ENCODE measurements around the gene PRKD2. TPM values are rescaled to one million over a fixed set of nuclear protein-coding genes. Genes with fewer than 3 reads are reported as not detected.

PRKD2 gene
- total RNA-seq, 1 experiment from 2014 or later: 100 TPM

GRCh38 chr19:46725036-46725820, 8.3 kb upstream of the PRKD2 start (continued):
- no peak for TF ChIP-seq ZNF532 (CRISPR knock-in tag; IDR thresholded peaks at IDR 0.05; ENCODE audit: borderline replicate concordance)
- no peak for TF ChIP-seq FOXP1 (CRISPR knock-in tag; IDR thresholded peaks at IDR 0.05; ENCODE audit: borderline replicate concordance)
- TF ChIP-seq, protein P1, sequence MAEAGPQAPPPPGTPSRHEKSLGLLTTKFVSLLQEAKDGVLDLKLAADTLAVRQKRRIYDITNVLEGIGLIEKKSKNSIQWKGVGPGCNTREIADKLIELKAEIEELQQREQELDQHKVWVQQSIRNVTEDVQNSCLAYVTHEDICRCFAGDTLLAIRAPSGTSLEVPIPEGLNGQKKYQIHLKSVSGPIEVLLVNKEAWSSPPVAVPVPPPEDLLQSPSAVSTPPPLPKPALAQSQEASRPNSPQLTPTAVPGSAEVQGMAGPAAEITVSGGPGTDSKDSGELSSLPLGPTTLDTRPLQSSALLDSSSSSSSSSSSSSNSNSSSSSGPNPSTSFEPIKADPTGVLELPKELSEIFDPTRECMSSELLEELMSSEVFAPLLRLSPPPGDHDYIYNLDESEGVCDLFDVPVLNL (CRISPR knock-in tag; IDR thresholded peaks at IDR 0.05; ENCODE audit: borderline replicate concordance, low read depth): no peak

DNA sequence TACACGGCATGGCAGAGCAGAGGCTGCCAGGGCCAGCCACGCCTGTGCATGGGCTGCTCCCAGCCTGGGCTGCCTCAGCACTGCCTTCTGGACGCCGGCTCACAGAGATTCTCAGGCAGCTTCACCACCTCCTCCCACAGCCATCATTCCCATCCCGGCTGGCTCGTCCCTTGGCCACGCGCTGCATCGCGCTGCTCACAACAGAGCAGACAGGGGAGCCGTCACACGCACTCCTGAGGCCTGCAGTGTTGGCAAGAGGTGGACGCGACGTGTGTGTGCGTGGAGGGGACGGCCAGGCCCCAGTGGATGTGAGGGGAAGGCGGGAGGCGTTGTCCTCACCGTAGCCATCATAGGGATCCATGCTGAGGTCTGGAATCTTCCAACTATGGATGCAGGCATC, 7.6 kb upstream of the PRKD2 start:
- CTCF ChIA-PET: interaction anchor here (1.2 to 2.1 kb wide), 2 partner anchors 11 to 29 kb away, joined by 3 to 5 read pairs; no protein-coding TSS in a partner anchor
- Mint-ChIP-seq H3K4me1 (peaks cover 14% of the 10 kb centered on the region), H3K36me3 (peaks cover 49% of the 10 kb centered on the region), H3K27me3 (ENCODE audit: low read depth) (no peaks in the 10 kb centered on the region; the same call in 1 of the 2 replicates), H3K4me3 (no peak overlapping the region), H3K27ac (no peak overlapping the region), H3K9me3 (no peaks in the 10 kb centered on the region)
- no peak for TF ChIP-seq EMX1 (CRISPR knock-in tag; IDR thresholded peaks at IDR 0.05)
- DNase-seq (ENCODE audit: low spot score) (no peak), ATAC-seq (no peak)
- POLR2A ChIA-PET: no interaction called here

GRCh38 chr19:46723471-46723870, 6.6 kb upstream of the PRKD2 start:
- TF ChIP-seq SP1 (CRISPR knock-in tag; conservative IDR thresholded peaks at IDR 0.05) (no peak), ARID4B (CRISPR knock-in tag; IDR thresholded peaks at IDR 0.05; ENCODE audit: borderline replicate concordance) (no peak), ATF2 (CRISPR knock-in tag; IDR thresholded peaks at IDR 0.05; ENCODE audit: borderline replicate concordance, low read depth) (no peak), NFYB (CRISPR knock-in tag; conservative IDR thresholded peaks at IDR 0.05; ENCODE audit: low read depth) (no peak), TEAD4 (CRISPR knock-in tag; IDR thresholded peaks at IDR 0.05) (no peak), MYBL2 (CRISPR knock-in tag; IDR thresholded peaks at IDR 0.05) (no peak), JAZF1 (CRISPR knock-in tag; IDR thresholded peaks at IDR 0.05) (no peak), ESRRA (CRISPR knock-in tag; IDR thresholded peaks at IDR 0.05; ENCODE audit: borderline replicate concordance) (no peak), USF2 (CRISPR knock-in tag; IDR thresholded peaks at IDR 0.05) (no peak)
- TF ChIP-seq, protein P2, sequence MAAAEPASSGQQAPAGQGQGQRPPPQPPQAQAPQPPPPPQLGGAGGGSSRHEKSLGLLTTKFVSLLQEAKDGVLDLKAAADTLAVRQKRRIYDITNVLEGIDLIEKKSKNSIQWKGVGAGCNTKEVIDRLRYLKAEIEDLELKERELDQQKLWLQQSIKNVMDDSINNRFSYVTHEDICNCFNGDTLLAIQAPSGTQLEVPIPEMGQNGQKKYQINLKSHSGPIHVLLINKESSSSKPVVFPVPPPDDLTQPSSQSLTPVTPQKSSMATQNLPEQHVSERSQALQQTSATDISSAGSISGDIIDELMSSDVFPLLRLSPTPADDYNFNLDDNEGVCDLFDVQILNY (CRISPR knock-in tag; IDR thresholded peaks at IDR 0.05): no peak
- Mint-ChIP-seq H3K9me3 (no peaks in the 10 kb centered on the region), H3K27me3 (ENCODE audit: low read depth) (no peaks in the 10 kb centered on the region; the same call in 1 of the 2 replicates), H3K27ac (no peak overlapping the region), H3K4me3 (no peak overlapping the region), H3K36me3 (peaks cover 39% of the 10 kb centered on the region), H3K4me1 (peaks cover 8% of the 10 kb centered on the region)
- DNase-seq (ENCODE audit: low spot score) (no peak), ATAC-seq (no peak)
- POLR2A ChIA-PET: no interaction called here
- CTCF ChIA-PET: interaction anchor here (0.6 to 2.1 kb wide), 2 partner anchors 10 to 54 kb away, joined by 5 to 7 read pairs; no protein-coding TSS in a partner anchor
